ENCODE data around the gene TRMT44.
A peak's percentile ranks its signal among the peaks of the same experiment; 100 is the strongest.

The TRMT44 gene

GRCh38 chr4:8437281-8437680 lies 3.3 kb upstream of the TRMT44 start:
- no peaks in the 10 kb centered on the region for H3K27me3 ChIP-seq (ENCODE audit: control insufficient read depth in 1 of 2, insufficient read depth in 1 of 2, low read length in 2 of 2)
- no peak overlapping the region for H2BK15ac ChIP-seq (ENCODE audit: low read depth, poor library complexity, severe bottlenecking)
- no peak overlapping the region for H3K18ac ChIP-seq (ENCODE audit: low read depth in 1 of 2, low read length in 2 of 2)
- H2BK5ac ChIP-seq (ENCODE audit: low read depth, low read length, poor library complexity, severe bottlenecking), result no peak overlapping the region
- H3K4me3 ChIP-seq (ENCODE audit: insufficient read depth in 1 of 2, low read depth in 1 of 2, low read length in 2 of 2), result peak overlapping the region in 1 of 2 experiments; percentile 38
- H4K8ac ChIP-seq (ENCODE audit: low read length), result no peak overlapping the region
- H2AK5ac ChIP-seq (ENCODE audit: low read length, severe bottlenecking), result no peak overlapping the region
- 80% methylated on average over 13 of the region's 13 CpGs for WGBS
- H3K4me2 ChIP-seq (ENCODE audit: low read length, poor library complexity, severe bottlenecking), result no peak overlapping the region
- H3K9ac ChIP-seq (ENCODE audit: low read length), result peak overlapping the region; percentile 53
- no peak overlapping the region for H3K27ac ChIP-seq (ENCODE audit: low read length, poor library complexity, severe bottlenecking)
- no peaks in the 10 kb centered on the region for H3K9me3 ChIP-seq (ENCODE audit: control insufficient read depth, low read length)
- peaks cover 6% of the 10 kb centered on the region for H3K4me1 ChIP-seq (ENCODE audit: control insufficient read depth, insufficient read depth, low read depth, low read length)
- H3K79me1 ChIP-seq (replicated peaks; ENCODE audit: low read length, poor library complexity, severe bottlenecking), result peaks cover 41% of the 10 kb centered on the region
- no peak overlapping the region for H4K91ac ChIP-seq (ENCODE audit: low read length)
- H2BK120ac ChIP-seq (ENCODE audit: low read depth, low read length), result no peak overlapping the region
- DNase-seq, result no peak
- H3K36me3 ChIP-seq (ENCODE audit: control insufficient read depth in 1 of 2, insufficient read depth in 2 of 2, low read depth in 1 of 2, low read length in 2 of 2), result no peaks in the 10 kb centered on the region
- H2BK12ac ChIP-seq (ENCODE audit: low read length in 2 of 2), result no peak overlapping the region
- no peak overlapping the region for H3K23ac ChIP-seq (ENCODE audit: low read length in 2 of 2)
- no peak overlapping the region for H3K4ac ChIP-seq (ENCODE audit: low read depth in 1 of 2, low read length in 2 of 2)
- H2AFZ ChIP-seq (ENCODE audit: low read depth, low read length), result no peak overlapping the region
- H3K14ac ChIP-seq (ENCODE audit: low read length in 2 of 2), result no peak overlapping the region

DNA sequence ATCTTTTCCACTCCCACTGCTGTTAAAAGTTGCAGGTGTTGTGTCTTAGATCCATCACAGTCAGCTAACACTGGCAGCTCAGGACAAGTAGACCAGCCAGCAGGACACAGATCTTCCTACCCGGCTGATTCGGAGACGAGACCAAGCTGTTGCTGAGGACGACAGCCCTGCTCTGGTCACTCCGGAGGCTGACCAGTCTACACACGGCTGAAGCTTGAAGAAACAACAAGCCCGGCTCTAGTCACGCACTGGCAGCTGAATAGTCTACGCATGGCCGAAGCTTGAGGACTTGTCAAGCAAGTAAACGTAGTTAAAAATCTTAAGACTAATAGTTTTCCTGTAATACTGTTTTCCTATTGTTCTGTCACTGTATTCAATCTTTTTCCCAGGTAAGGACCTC lies 1.8 kb upstream of the TRMT44 start:
- Histone ChIP-seq H4K91ac (ENCODE audit: low read length) (no peak overlapping the region), H3K18ac (ENCODE audit: low read depth in 1 of 2, low read length in 2 of 2) (no peak overlapping the region), H3K9me3 (ENCODE audit: control insufficient read depth, low read length) (no peaks in the 10 kb centered on the region), H2AFZ (ENCODE audit: low read depth, low read length) (no peak overlapping the region), H2BK15ac (ENCODE audit: low read depth, poor library complexity, severe bottlenecking) (no peak overlapping the region), H3K4ac (ENCODE audit: low read depth in 1 of 2, low read length in 2 of 2) (no peak overlapping the region), H3K36me3 (ENCODE audit: control insufficient read depth in 1 of 2, insufficient read depth in 2 of 2, low read depth in 1 of 2, low read length in 2 of 2) (no peaks in the 10 kb centered on the region), H4K8ac (ENCODE audit: low read length) (no peak overlapping the region), H3K4me3 (ENCODE audit: insufficient read depth in 1 of 2, low read depth in 1 of 2, low read length in 2 of 2) (peak overlapping the region in 1 of 2 experiments; percentile 85), H3K4me1 (ENCODE audit: control insufficient read depth, insufficient read depth, low read depth, low read length) (peaks cover 10% of the 10 kb centered on the region), H3K9ac (ENCODE audit: low read length) (peak overlapping the region; percentile 95), H3K27ac (ENCODE audit: low read length, poor library complexity, severe bottlenecking) (no peak overlapping the region), H2BK5ac (ENCODE audit: low read depth, low read length, poor library complexity, severe bottlenecking) (no peak overlapping the region), H2BK12ac (ENCODE audit: low read length in 2 of 2) (no peak overlapping the region), H3K4me2 (ENCODE audit: low read length, poor library complexity, severe bottlenecking) (no peak overlapping the region), H3K23ac (ENCODE audit: low read length in 2 of 2) (no peak overlapping the region), H3K79me1 (replicated peaks; ENCODE audit: low read length, poor library complexity, severe bottlenecking) (peaks cover 32% of the 10 kb centered on the region), H2AK5ac (ENCODE audit: low read length, severe bottlenecking) (no peak overlapping the region), H3K14ac (ENCODE audit: low read length in 2 of 2) (no peak overlapping the region), H3K27me3 (ENCODE audit: control insufficient read depth in 1 of 2, insufficient read depth in 1 of 2, low read length in 2 of 2) (no peaks in the 10 kb centered on the region), H2BK120ac (ENCODE audit: low read depth, low read length) (no peak overlapping the region)
- 91% methylated on average over 8 of the region's 11 CpGs for WGBS
- no peak for DNase-seq

DNA sequence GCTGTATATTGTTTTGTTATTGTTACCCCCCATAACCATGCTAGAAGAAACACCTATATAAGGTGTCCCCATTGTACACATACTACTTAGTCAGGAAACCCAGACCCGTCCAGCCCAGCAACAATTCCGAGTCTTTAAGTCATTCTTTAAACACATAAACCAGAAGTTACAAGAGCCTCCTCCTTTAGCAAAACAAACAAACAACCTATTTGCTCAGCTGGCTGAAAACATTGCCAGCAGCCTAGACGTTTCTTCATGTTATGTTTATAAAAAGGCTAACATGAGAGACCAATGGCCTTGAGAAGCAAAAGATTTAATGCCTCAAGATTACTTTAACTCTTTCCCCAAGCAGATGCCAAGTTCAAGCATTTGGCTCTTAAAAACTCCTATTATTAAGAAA lies 1.4 kb upstream of the TRMT44 start:
- Histone ChIP-seq H2BK120ac (ENCODE audit: low read depth, low read length) (no peak overlapping the region), H2BK15ac (ENCODE audit: low read depth, poor library complexity, severe bottlenecking) (no peak overlapping the region), H3K36me3 (ENCODE audit: control insufficient read depth in 1 of 2, insufficient read depth in 2 of 2, low read depth in 1 of 2, low read length in 2 of 2) (no peaks in the 10 kb centered on the region), H3K14ac (ENCODE audit: low read length in 2 of 2) (no peak overlapping the region), H4K8ac (ENCODE audit: low read length) (no peak overlapping the region), H3K27ac (ENCODE audit: low read length, poor library complexity, severe bottlenecking) (no peak overlapping the region), H3K18ac (ENCODE audit: low read depth in 1 of 2, low read length in 2 of 2) (no peak overlapping the region), H3K9ac (ENCODE audit: low read length) (peak overlapping the region; percentile 95), H2BK12ac (ENCODE audit: low read length in 2 of 2) (no peak overlapping the region), H3K4ac (ENCODE audit: low read depth in 1 of 2, low read length in 2 of 2) (no peak overlapping the region), H3K23ac (ENCODE audit: low read length in 2 of 2) (no peak overlapping the region), H3K4me2 (ENCODE audit: low read length, poor library complexity, severe bottlenecking) (no peak overlapping the region), H2BK5ac (ENCODE audit: low read depth, low read length, poor library complexity, severe bottlenecking) (no peak overlapping the region), H2AFZ (ENCODE audit: low read depth, low read length) (no peak overlapping the region), H2AK5ac (ENCODE audit: low read length, severe bottlenecking) (no peak overlapping the region), H3K4me1 (ENCODE audit: control insufficient read depth, insufficient read depth, low read depth, low read length) (peaks cover 10% of the 10 kb centered on the region), H3K79me1 (replicated peaks; ENCODE audit: low read length, poor library complexity, severe bottlenecking) (peaks cover 32% of the 10 kb centered on the region), H3K27me3 (ENCODE audit: control insufficient read depth in 1 of 2, insufficient read depth in 1 of 2, low read length in 2 of 2) (no peaks in the 10 kb centered on the region), H3K4me3 (ENCODE audit: insufficient read depth in 1 of 2, low read depth in 1 of 2, low read length in 2 of 2) (peak overlapping the region in 1 of 2 experiments; percentile 85), H3K9me3 (ENCODE audit: control insufficient read depth, low read length) (no peaks in the 10 kb centered on the region), H4K91ac (ENCODE audit: low read length) (no peak overlapping the region)
- WGBS, result 66% methylated on average over 3 of the region's 3 CpGs
- DNase-seq, result peak; percentile 60

- H2AK5ac ChIP-seq (ENCODE audit: low read length, severe bottlenecking), result no peak overlapping the region
- no peak for DNase-seq
- H4K8ac ChIP-seq (ENCODE audit: low read length), result peak overlapping the region; percentile 98
- no peak overlapping the region for H2BK120ac ChIP-seq (ENCODE audit: low read depth, low read length)
- H3K27ac ChIP-seq (ENCODE audit: low read length, poor library complexity, severe bottlenecking), result peak overlapping the region; percentile 92
- peak overlapping the region; percentile 18 for H4K91ac ChIP-seq (ENCODE audit: low read length)
- no peaks in the 10 kb centered on the region for H3K36me3 ChIP-seq (ENCODE audit: control insufficient read depth in 1 of 2, insufficient read depth in 2 of 2, low read depth in 1 of 2, low read length in 2 of 2)
- H3K14ac ChIP-seq (ENCODE audit: low read length in 2 of 2), result peak overlapping the region in 1 of 2 experiments; percentile 44
- H3K9me3 ChIP-seq (ENCODE audit: control insufficient read depth, low read length), result no peaks in the 10 kb centered on the region
- H3K4me2 ChIP-seq (ENCODE audit: low read length, poor library complexity, severe bottlenecking), result peak overlapping the region; percentile 69
- H2BK15ac ChIP-seq (ENCODE audit: low read depth, poor library complexity, severe bottlenecking), result no peak overlapping the region
- H2BK5ac ChIP-seq (ENCODE audit: low read depth, low read length, poor library complexity, severe bottlenecking), result no peak overlapping the region
- H3K23ac ChIP-seq (ENCODE audit: low read length in 2 of 2), result no peak overlapping the region
- peaks cover 33% of the 10 kb centered on the region for H3K79me1 ChIP-seq (replicated peaks; ENCODE audit: low read length, poor library complexity, severe bottlenecking)
- peaks cover 10% of the 10 kb centered on the region for H3K4me1 ChIP-seq (ENCODE audit: control insufficient read depth, insufficient read depth, low read depth, low read length)
- peak overlapping the region; percentile 95 for H3K9ac ChIP-seq (ENCODE audit: low read length)
- peak overlapping the region in 1 of 2 experiments; percentile 61 for H3K18ac ChIP-seq (ENCODE audit: low read depth in 1 of 2, low read length in 2 of 2)
- 73% methylated on average over 11 of the region's 12 CpGs for WGBS
- H3K27me3 ChIP-seq (ENCODE audit: control insufficient read depth in 1 of 2, insufficient read depth in 1 of 2, low read length in 2 of 2), result no peaks in the 10 kb centered on the region
- peak overlapping the region; percentile 85 to 93 for H3K4me3 ChIP-seq (ENCODE audit: insufficient read depth in 1 of 2, low read depth in 1 of 2, low read length in 2 of 2)
- peak overlapping the region; percentile 54 for H2AFZ ChIP-seq (ENCODE audit: low read depth, low read length)
- H3K4ac ChIP-seq (ENCODE audit: low read depth in 1 of 2, low read length in 2 of 2), result peak overlapping the region; percentile 68 to 96
- H2BK12ac ChIP-seq (ENCODE audit: low read length in 2 of 2), result no peak overlapping the region
Observed at GRCh38 chr4:8439914-8440491, 574 bp upstream of the TRMT44 start.

All from mesenchymal stem cell (in vitro differentiated cells and primary cell).